KMS-11 (cell line): ENCODE measurements around the gene VCL.

Source experiments
- H2AFZ ChIP-seq: fragments of 200-600 bp; sonication (generic); 2 replicates; pipeline ENCODE4 v1.6.1; 2016; ENCODE audit warnings: antibody characterized with exemption, mixed run types, low read depth
- H3K27ac ChIP-seq: fragments of 200-600 bp; sonication (generic); 2 replicates; pipeline ENCODE4 v1.6.1; 2016; ENCODE audit warnings: mild to moderate bottlenecking, mixed run types
- H3K27me3 ChIP-seq: fragments of 200-600 bp; sonication (generic); 2 replicates; pipeline ENCODE4 v1.6.1; 2017; ENCODE audit warnings: mild to moderate bottlenecking, low read depth, mixed run types, moderate library complexity; ENCODE audit not compliant: insufficient read depth
- H3K36me3 ChIP-seq: fragments of 200-600 bp; sonication (generic); 2 replicates; pipeline ENCODE4 v1.6.1; 2017; ENCODE audit warnings: mild to moderate bottlenecking, mixed run types; ENCODE audit not compliant: insufficient read depth
- H3K4me1 ChIP-seq: fragments of 200-600 bp; sonication (generic); 2 replicates; pipeline ENCODE4 v1.6.1; 2016; ENCODE audit warnings: mild to moderate bottlenecking, low read depth, mixed run types; ENCODE audit not compliant: poor library complexity, severe bottlenecking
- H3K4me2 ChIP-seq: fragments of 200-600 bp; sonication (generic); 2 replicates; pipeline ENCODE4 v1.7.0; 2016; ENCODE audit warnings: mild to moderate bottlenecking, mixed run types
- H3K4me3 ChIP-seq: fragments of 200-600 bp; sonication (generic); IDR thresholded peaks from 2 replicates; pipeline ENCODE4 v1.6.1; 2017; ENCODE audit warnings: low read depth, low read length, mixed read lengths; ENCODE audit not compliant: insufficient read depth
- H3K79me2 ChIP-seq: fragments of 200-600 bp; sonication (generic); 2 replicates; pipeline ENCODE4 v1.6.1; 2016; ENCODE audit warnings: low read depth, mixed run types; ENCODE audit not compliant: insufficient read depth
- H3K9ac ChIP-seq: fragments of 200-600 bp; sonication (generic); 2 replicates; pipeline ENCODE4 v1.6.1; 2016; ENCODE audit warnings: mild to moderate bottlenecking, mixed run types
- H4K20me1 ChIP-seq: fragments of 200-600 bp; sonication (generic); 2 replicates; pipeline ENCODE4 v1.6.1; 2016; ENCODE audit warnings: mild to moderate bottlenecking, mixed run types; ENCODE audit not compliant: insufficient read depth
- CTCF ChIP-seq: fragments of 200-600 bp; sonication (generic); conservative IDR thresholded peaks from 2 replicates; pipeline ENCODE4 v1.6.1; 2017; ENCODE audit warnings: low read depth, mild to moderate bottlenecking, antibody characterized with exemption, low read length, moderate library complexity, mixed read lengths

The VCL gene

GRCh38 chr10:74079028-74079935, 81.4 kb downstream of the VCL start:
- no peaks in the 10 kb centered on the region for H4K20me1 ChIP-seq
- H3K4me1 ChIP-seq, result peaks cover 38% of the 10 kb centered on the region
- peak overlapping the region; percentile 26 for H3K4me2 ChIP-seq
- H2AFZ ChIP-seq, result no peak overlapping the region
- no peaks in the 10 kb centered on the region for H3K36me3 ChIP-seq
- H3K4me3 ChIP-seq, result no peak overlapping the region
- H3K27ac ChIP-seq, result no peak overlapping the region
- no peaks in the 10 kb centered on the region for H3K79me2 ChIP-seq
- no peak for TF ChIP-seq CTCF
- no peak overlapping the region for H3K9ac ChIP-seq
- no peaks in the 10 kb centered on the region for H3K27me3 ChIP-seq

- H3K36me3 ChIP-seq, result no peaks in the 10 kb centered on the region
- H3K9ac ChIP-seq, result no peak overlapping the region
- no peaks in the 10 kb centered on the region for H4K20me1 ChIP-seq
- TF ChIP-seq CTCF, result no peak
- H3K27me3 ChIP-seq, result no peaks in the 10 kb centered on the region
- no peaks in the 10 kb centered on the region for H3K79me2 ChIP-seq
- H3K4me1 ChIP-seq, result peaks cover 46% of the 10 kb centered on the region
- H3K27ac ChIP-seq, result no peak overlapping the region
- H3K4me2 ChIP-seq, result peak overlapping the region; percentile 26; the same call in 1 of the 2 replicates
- H3K4me3 ChIP-seq, result no peak overlapping the region
- no peak overlapping the region for H2AFZ ChIP-seq
Observed at GRCh38 chr10:74079936-74080590, 82.1 kb downstream of the VCL start.

GRCh38 chr10:74081192-74081803, 83.4 kb downstream of the VCL start:
- Histone ChIP-seq H3K4me2 (no peak overlapping the region), H3K79me2 (no peaks in the 10 kb centered on the region), H3K4me1 (peaks cover 56% of the 10 kb centered on the region), H4K20me1 (no peaks in the 10 kb centered on the region), H3K27me3 (no peaks in the 10 kb centered on the region), H3K36me3 (no peaks in the 10 kb centered on the region), H3K4me3 (no peak overlapping the region), H3K27ac (no peak overlapping the region), H3K9ac (no peak overlapping the region), H2AFZ (no peak overlapping the region)
- TF ChIP-seq CTCF, result peak; percentile 77

GRCh38 chr10:74081941-74082718, 84.2 kb downstream of the VCL start:
- Histone ChIP-seq H3K4me1 (peaks cover 56% of the 10 kb centered on the region), H4K20me1 (no peaks in the 10 kb centered on the region), H3K27me3 (no peaks in the 10 kb centered on the region), H3K79me2 (no peaks in the 10 kb centered on the region), H3K36me3 (no peaks in the 10 kb centered on the region), H3K27ac (no peak overlapping the region), H3K4me3 (no peak overlapping the region), H3K9ac (no peak overlapping the region), H3K4me2 (no peak overlapping the region), H2AFZ (no peak overlapping the region)
- no peak for TF ChIP-seq CTCF
